ENCODE measurements around the gene CRTAC1. TPM values are rescaled to one million over a fixed set of nuclear protein-coding genes. Genes with fewer than 3 reads are reported as not detected.

Gene CRTAC1
- total and polyA plus RNA-seq, 2 donors (not counting 3 experiments of a cell fraction or from before 2014, with no cell fraction given) = 1.4 to 3.0 TPM

DNA sequence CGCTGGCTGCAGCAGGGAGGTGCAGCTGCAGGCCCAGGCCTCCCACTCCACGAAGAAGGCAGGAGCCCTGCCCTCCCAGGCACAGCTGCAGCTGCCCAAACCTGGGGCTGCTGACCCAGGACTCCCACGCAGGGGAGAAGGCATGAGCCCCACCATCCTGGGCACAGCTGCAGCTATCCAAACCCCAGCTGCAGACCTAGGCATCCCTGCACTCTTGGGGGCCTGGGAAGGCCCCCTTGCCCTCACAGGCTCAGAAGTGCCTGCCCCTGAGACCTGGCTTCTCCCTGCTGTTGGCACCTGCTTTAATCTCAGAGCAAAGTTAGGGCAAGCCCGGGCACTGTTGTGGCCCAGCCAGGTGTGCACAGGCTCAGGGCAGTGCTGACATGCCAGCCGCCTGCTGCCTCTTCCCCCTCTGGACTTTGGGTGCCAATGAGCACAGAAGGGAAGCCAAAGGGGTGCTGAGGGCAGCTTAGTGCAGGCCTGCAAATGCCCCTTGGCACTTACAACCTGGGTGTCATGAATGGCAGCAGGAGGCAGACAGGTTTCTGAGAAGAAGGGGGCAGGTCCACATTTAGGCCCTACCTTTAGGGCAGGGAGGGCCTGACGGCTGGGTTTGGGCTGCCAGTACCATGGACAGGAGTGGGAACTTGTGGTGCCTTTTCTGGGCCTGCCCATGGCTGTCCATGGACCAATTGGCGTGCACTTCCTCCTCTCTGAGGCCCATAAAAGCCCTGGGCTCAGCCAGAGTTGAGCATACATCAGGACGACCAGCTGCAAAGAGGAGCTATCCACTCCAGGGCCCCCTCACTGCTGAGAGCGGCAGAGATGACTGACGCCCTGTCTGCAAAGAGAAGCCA lies 31.1 kb downstream of the CRTAC1 start:
- no peak overlapping the region for H2AFZ ChIP-seq (ENCODE audit: low read depth, low read length)
- H3K4me1 ChIP-seq (ENCODE audit: control insufficient read depth, extremely low read depth, insufficient read depth, low read length) = no peaks in the 10 kb centered on the region
- BruUV-seq (replicated peaks) = no TSS peak
- dilution Hi-C loops (cut with MboI; ENCODE audit: extremely low pct_ligation_motif_present, low sequenced_read_pairs) = no loop called here
- FAIRE-seq = no peak
- H3K9me1 ChIP-seq (replicated peaks; ENCODE audit: control insufficient read depth, extremely low read depth, insufficient read depth, low read length) = no peaks in the 10 kb centered on the region
- H3K36me3 ChIP-seq (ENCODE audit: control insufficient read depth in 2 of 2, extremely low read depth in 1 of 2, insufficient read depth in 2 of 2, low read length in 2 of 2) = no peaks in the 10 kb centered on the region
- DNase-seq (ENCODE audit: low read depth, low spot score) = no peak
- ChIA-PET POLR2A (interaction anchor here (0.5 kb wide), 1 partner anchor 49 kb away, joined by 3 read pairs; no protein-coding TSS in a partner anchor), CTCF (no interaction called here)
- H3K4me2 ChIP-seq (ENCODE audit: insufficient read depth, low read length) = no peak overlapping the region
- intact Hi-C loops (cut with micrococcal nuclease) = no loop called here
- no peaks in the 10 kb centered on the region for H4K20me1 ChIP-seq (replicated peaks; ENCODE audit: control insufficient read depth, extremely low read depth, insufficient read depth, low read length)
- no peaks in the 10 kb centered on the region for H3K9me3 ChIP-seq (replicated peaks; ENCODE audit: control insufficient read depth, insufficient read depth, low read length)
- no peak overlapping the region for H3K9ac ChIP-seq (replicated peaks; ENCODE audit: extremely low read depth, insufficient read depth, low read length)
- no peak overlapping the region for H3K4me3 ChIP-seq (replicated peaks in 1 of 3; ENCODE audit: insufficient read depth in 1 of 3, low read depth in 1 of 3, low read length in 3 of 3)
- no peaks in the 10 kb centered on the region for H3K27me3 ChIP-seq (ENCODE audit: control insufficient read depth in 2 of 2, insufficient read depth in 2 of 2, low read length in 2 of 2)
- TF ChIP-seq, protein P1, sequence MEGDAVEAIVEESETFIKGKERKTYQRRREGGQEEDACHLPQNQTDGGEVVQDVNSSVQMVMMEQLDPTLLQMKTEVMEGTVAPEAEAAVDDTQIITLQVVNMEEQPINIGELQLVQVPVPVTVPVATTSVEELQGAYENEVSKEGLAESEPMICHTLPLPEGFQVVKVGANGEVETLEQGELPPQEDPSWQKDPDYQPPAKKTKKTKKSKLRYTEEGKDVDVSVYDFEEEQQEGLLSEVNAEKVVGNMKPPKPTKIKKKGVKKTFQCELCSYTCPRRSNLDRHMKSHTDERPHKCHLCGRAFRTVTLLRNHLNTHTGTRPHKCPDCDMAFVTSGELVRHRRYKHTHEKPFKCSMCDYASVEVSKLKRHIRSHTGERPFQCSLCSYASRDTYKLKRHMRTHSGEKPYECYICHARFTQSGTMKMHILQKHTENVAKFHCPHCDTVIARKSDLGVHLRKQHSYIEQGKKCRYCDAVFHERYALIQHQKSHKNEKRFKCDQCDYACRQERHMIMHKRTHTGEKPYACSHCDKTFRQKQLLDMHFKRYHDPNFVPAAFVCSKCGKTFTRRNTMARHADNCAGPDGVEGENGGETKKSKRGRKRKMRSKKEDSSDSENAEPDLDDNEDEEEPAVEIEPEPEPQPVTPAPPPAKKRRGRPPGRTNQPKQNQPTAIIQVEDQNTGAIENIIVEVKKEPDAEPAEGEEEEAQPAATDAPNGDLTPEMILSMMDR (IDR thresholded peaks at IDR 0.05; ENCODE audit: extremely low read depth in 1 of 2, insufficient read depth in 1 of 2, low read depth in 1 of 2, low read length in 2 of 2) = no peak
- TF ChIP-seq MYC (IDR thresholded peaks at IDR 0.05; ENCODE audit: low read depth, low read length) (no peak), POLR2A (IDR thresholded peaks at IDR 0.05; ENCODE audit: low read depth, low read length) (no peak), EZH2 (IDR thresholded peaks at IDR 0.05; ENCODE audit: borderline replicate concordance, low read depth, low read length, severe bottlenecking) (no peak)
- H3K27ac ChIP-seq (ENCODE audit: insufficient read depth, low read depth, low read length) = no peak overlapping the region
- H3K79me2 ChIP-seq (ENCODE audit: control insufficient read depth, insufficient read depth, low read length) = no peaks in the 10 kb centered on the region

DNA sequence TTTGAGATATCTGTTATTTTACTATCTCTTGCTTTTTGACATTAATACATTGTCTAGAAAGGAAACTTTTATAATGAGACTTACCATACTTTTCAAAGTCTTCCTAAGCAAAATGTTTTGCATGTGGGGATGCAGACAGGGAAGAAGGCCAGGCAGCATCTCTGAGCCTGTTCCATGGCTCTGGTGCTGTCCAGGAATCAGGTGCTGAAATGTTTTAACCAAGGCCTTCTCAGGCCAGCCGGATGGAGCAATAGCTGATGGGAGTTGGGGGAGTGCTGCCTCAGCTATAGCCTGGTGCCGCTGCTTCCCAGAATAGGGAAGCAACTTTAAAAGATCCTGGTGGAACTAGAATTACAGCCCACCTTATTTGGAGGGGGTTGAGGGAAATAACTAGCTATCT lies 38.5 kb downstream of the CRTAC1 start:
- ChIA-PET POLR2A (no interaction called here), CTCF (interaction anchor here (0.9 kb wide), 1 partner anchor 49 kb away, joined by 4 read pairs; no protein-coding TSS in a partner anchor)
- TF ChIP-seq GATA2 (IDR thresholded peaks at IDR 0.05; ENCODE audit: insufficient read depth, insufficient read length, low read depth, low read length) (no peak), EZH2 (IDR thresholded peaks at IDR 0.05; ENCODE audit: borderline replicate concordance, low read depth, low read length, severe bottlenecking) (no peak), POLR2AphosphoS5 (IDR thresholded peaks at IDR 0.05; ENCODE audit: insufficient read depth, low read depth, low read length) (no peak), FOS (IDR thresholded peaks at IDR 0.05; ENCODE audit: borderline replicate concordance, insufficient read depth, low read length) (no peak), JUN (IDR thresholded peaks at IDR 0.05; ENCODE audit: borderline replicate concordance, insufficient read depth, insufficient read length, low read depth) (no peak), MYC (IDR thresholded peaks at IDR 0.05; ENCODE audit: low read depth, low read length) (no peak), POLR2A (IDR thresholded peaks at IDR 0.05; ENCODE audit: low read depth, low read length) (no peak)
- TF ChIP-seq, protein P2, sequence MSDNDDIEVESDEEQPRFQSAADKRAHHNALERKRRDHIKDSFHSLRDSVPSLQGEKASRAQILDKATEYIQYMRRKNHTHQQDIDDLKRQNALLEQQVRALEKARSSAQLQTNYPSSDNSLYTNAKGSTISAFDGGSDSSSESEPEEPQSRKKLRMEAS (IDR thresholded peaks at IDR 0.05; ENCODE audit: insufficient read depth, insufficient read length) = no peak
- TF ChIP-seq, protein P1 (IDR thresholded peaks at IDR 0.05; ENCODE audit: extremely low read depth in 1 of 2, insufficient read depth in 1 of 2, low read depth in 1 of 2, low read length in 2 of 2) = no peak
- dilution Hi-C loops (cut with MboI; ENCODE audit: extremely low pct_ligation_motif_present, low sequenced_read_pairs) (no loop called here), intact Hi-C loops (cut with micrococcal nuclease) (no loop called here)
- no peaks in the 10 kb centered on the region for H3K4me1 ChIP-seq (ENCODE audit: control insufficient read depth, extremely low read depth, insufficient read depth, low read length)
- H3K4me2 ChIP-seq (ENCODE audit: insufficient read depth, low read length) = no peak overlapping the region
- FAIRE-seq = no peak
- no peaks in the 10 kb centered on the region for H4K20me1 ChIP-seq (replicated peaks; ENCODE audit: control insufficient read depth, extremely low read depth, insufficient read depth, low read length)
- H2AFZ ChIP-seq (ENCODE audit: low read depth, low read length) = no peak overlapping the region
- H3K9ac ChIP-seq (replicated peaks; ENCODE audit: extremely low read depth, insufficient read depth, low read length) = no peak overlapping the region
- no peak overlapping the region for H3K4me3 ChIP-seq (replicated peaks in 1 of 3; ENCODE audit: insufficient read depth in 1 of 3, low read depth in 1 of 3, low read length in 3 of 3)
- no peaks in the 10 kb centered on the region for H3K9me1 ChIP-seq (replicated peaks; ENCODE audit: control insufficient read depth, extremely low read depth, insufficient read depth, low read length)
- H3K27me3 ChIP-seq (ENCODE audit: control insufficient read depth in 2 of 2, insufficient read depth in 2 of 2, low read length in 2 of 2) = no peaks in the 10 kb centered on the region
- no peak overlapping the region for H3K27ac ChIP-seq (ENCODE audit: insufficient read depth, low read depth, low read length)
- H3K9me3 ChIP-seq (replicated peaks; ENCODE audit: control insufficient read depth, insufficient read depth, low read length) = no peaks in the 10 kb centered on the region
- no TSS peak for BruUV-seq (replicated peaks)
- no peaks in the 10 kb centered on the region for H3K36me3 ChIP-seq (ENCODE audit: control insufficient read depth in 2 of 2, extremely low read depth in 1 of 2, insufficient read depth in 2 of 2, low read length in 2 of 2)
- peak; percentile 11 for DNase-seq (ENCODE audit: low read depth, low spot score)
- H3K79me2 ChIP-seq (ENCODE audit: control insufficient read depth, insufficient read depth, low read length) = no peaks in the 10 kb centered on the region
